GM18870 (cell line): ENCODE data around the gene AP1M1.

Source experiments
- ATAC-seq: cut with Tn5 transposase; IDR thresholded peaks from one replicate; pipeline ENCODE4 v1.9.1; 2021; ENCODE audit warnings: moderate library complexity; ENCODE audit not compliant: unreplicated experiment

AP1M1 gene

DNA sequence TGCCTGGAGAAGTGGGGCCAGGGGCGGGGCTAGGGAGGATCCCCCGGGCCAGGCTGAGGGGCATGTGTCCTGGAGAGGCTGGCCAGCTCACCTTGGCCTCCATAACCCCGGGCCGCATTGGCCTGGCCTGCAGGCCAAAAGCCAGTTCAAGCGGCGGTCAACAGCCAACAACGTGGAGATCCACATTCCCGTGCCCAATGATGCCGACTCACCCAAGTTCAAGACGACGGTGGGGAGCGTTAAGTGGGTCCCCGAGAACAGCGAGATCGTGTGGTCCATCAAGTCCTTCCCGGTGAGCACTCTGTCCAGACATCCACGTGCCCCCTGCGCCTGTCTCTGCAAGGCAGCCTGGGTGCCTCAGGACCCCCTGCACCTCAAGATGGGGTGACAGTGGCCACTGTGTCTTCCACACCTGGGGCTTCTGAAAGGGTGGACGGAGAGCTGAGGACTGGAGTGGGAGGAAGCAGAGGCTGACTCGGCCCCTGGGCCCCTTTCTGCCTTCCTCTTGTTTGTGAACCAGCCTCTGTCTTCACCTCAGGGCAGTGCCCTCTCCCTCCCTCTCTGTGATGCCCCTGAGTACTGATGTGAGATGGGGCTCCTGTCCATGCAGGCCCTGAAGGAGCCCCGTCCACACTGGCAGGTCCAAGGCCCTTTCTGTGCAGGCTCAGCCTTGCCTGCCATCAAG lies 31.1 kb downstream of the AP1M1 start:
- ATAC-seq, result no peak

DNA sequence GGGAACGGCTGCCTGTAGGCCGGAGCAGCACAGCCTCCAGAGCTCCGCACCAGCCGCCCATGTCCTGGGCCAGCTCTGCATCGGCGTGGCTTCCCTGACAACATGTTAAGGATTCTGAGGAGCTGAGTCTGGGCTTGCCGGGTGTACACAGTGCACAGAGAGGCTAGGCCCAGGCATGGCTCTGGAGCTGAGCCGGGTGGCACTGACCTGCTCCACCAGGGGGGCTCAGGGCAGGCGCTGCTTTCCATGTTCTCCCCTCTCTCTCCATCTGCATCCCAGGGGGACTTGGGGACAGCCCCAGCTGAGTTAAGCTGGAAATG lies 31.6 kb downstream of the AP1M1 start:
- no peak for ATAC-seq

DNA sequence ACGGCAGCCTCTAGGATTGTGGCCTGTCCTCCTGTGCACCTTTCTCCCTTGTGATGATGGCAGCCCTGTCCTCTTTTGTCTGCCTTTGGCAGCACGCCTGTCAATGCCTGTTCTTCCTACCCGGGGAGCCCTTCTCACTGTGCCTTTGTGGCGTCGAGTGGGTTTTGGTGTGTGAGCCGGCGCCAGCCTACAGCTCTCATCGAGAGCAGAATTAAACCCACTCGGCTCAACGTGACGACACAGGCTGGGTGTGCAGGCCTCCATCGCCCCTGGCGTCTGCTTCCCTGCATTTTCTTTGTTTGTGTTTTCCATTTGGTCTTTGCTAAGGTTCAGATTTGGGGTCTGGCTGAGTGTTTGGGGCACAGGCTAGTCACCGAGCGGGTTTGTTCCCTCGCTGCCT lies 34.4 kb downstream of the AP1M1 start:
- no peak for ATAC-seq

DNA sequence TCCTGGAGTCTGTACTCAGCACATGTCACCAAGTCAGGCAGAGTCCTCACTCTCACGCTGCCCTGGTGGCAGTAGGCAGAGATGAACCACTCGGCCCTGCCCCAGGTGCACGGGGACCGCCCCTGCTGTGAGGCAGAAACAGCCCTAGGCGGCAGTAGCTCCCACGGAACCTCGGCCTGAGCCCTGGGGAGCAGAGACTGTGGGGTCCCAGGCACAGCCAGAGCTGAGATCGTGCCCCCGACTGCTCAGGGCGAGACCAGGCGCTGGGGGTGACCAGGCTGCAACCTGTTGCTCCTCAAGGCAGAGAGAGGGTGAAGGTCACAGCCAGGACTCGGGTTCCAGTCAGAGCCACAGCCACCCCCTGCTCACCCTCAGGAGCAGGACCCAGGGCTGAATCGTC lies 34.9 kb downstream of the AP1M1 start:
- no peak for ATAC-seq

DNA sequence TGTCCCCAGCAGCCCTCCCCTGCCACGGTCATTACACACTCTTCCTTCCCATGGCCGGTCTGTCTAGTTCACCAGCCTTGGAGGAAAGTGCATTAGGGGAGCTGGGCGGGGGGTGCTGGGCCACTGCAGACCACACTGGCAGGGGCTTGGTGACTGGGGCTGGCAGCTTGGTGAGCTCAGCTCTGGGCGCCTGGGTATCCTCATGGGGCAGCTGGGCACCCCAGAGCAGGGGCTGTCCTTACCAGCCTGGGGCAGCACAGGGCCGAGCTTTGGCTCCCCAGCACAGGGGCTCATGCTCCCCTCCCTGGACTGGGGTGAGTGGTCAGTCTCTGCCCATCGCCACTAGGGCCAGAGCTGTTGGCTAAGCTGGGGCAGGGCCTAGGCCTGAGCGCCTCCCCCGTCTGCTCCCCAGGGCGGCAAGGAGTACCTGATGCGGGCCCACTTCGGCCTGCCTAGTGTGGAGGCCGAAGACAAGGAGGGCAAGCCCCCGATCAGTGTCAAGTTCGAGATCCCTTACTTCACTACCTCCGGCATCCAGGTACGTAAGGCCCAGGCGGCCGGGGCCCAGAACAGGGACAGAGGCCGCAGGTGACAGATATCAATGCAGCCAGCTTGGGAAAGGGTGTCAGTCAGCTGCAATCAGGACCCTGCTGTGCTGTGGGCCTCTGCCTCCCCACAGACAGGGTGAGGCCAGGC lies 35.5 kb downstream of the AP1M1 start:
- ATAC-seq, result no peak

DNA sequence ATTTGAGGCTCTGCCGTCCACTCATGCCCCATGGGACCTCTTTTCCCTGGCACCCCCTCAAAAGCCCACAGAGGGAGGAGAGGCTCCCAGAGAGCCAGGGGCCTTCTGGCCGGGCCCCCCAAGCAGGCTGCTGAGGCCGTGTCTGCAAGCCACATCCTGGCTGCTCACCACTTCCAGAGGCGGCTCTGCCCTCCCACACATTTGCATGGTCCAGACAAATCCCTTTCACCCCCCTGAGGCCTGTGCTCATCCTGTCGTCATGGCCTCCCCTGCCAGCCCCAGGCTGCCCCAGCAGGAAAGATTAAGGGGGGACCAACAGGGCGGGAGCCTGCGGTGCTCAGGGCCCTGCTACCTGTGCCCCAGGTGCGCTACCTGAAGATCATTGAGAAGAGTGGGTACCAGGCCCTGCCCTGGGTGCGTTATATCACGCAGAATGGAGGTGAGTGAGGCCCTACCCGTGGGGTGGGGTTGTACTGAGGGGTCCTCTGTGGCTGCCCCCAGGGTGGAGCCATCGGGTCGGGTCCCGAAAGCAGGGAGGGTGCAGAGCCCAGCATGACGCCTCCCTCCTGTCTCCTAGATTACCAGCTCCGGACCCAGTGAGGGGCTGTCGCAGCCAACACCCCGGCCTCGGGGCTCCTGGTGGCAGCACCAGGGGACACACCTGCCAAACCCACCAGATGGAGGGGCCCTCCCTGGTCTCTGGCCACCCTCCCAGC lies 36.3 kb downstream of the AP1M1 start:
- ATAC-seq, result no peak

DNA sequence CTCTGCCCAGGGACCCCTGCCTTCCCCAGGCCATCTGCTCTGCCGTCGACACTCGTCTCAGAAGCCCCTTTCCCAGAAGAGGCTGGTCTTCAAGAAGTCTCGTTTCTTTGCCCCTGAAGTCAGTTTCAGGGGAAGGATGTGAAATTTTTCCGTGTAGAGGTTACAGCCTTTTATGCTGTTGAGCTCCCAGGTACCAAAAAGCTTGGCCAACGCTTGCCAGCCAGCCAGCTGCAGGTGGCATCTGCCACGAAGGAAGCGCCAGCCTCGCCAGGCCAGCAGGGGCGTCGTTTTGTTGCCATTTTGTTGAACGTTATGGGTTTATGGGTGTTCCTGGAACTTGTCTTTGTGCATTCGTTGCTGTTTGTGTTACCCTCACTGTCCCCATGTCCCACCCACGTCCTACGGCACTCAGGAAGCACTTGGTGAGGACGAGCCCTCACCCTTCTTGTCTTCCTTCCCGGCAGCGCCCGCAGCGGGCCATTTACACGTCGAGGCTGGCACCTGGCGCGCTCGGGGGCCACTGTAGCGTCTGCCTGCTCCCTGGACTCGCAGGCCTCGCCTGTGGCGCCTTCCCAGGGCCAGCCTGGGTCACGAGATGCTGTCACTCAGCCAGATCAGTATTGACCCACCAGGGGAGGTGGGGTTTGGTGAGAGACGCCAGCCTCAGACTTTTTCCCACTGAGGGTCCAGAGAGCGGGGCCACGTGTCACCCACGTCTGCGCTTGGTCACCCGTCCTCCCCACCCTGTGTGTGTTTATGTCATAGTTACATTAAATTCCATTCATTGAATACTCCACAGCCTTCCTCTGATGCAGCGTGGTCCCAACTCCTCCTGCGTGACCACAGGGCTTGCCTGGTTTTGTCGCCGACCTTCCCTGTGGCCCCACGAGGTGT lies 37.1 kb downstream of the AP1M1 start:
- no peak for ATAC-seq

DNA sequence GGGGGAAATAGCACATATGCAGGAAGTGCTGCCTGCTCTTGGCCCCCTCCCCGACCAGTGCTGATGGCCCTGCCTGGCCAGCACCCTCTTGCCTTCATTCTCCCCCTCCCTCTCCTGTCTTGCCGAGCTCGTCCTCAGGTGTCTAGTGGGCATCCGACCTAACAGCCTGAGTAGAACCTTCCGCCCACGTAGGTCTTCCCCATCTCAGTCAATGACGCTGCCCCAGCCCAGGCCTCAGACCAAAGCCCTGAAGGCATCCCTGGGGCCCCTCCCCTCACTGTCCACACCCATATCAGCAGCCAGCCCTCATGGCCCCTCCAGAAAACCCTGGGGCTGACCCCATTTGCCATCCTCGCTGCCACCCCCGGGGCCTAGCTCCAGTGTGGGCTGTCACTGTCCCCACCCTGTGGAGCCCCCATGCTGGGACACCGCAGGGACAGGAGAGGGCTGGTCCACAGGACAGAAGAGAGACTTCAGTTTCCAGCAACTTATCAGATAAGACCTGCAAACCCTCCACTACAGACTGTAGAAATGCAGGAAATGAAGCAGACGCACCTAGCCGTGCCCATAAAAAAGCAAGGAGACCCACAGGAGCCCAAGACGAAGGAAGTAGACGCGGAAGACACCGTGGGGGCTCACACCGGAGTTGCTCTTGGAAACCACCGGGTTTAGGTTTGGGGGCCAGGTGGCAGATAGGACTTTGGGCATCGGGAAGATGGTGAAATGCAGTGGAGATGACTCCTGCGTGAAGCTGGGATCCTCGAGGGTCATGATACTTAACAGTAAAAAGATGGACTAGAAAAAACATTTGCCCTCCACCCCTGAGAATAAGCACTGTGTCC lies 38.3 kb downstream of the AP1M1 start:
- no peak for ATAC-seq

DNA sequence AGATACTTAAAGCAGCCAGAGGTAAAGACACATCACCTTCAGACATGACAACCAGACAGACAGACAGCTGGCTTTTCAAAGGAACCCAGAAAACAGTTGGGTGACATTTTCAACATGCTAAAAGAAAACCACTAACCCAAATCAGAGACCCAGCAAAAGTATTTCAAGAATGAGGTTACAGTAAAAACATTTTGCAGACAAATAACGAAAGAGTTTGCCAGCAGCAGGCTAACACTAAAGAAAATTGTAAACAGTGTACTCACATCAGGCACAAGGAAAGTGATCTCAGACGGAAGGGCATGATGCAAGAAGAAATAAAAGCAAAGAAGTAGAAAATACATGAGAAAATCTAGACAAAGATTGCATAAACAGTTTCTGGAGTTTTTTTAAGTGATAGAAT lies 46.4 kb downstream of the AP1M1 start:
- ATAC-seq, result no peak

DNA sequence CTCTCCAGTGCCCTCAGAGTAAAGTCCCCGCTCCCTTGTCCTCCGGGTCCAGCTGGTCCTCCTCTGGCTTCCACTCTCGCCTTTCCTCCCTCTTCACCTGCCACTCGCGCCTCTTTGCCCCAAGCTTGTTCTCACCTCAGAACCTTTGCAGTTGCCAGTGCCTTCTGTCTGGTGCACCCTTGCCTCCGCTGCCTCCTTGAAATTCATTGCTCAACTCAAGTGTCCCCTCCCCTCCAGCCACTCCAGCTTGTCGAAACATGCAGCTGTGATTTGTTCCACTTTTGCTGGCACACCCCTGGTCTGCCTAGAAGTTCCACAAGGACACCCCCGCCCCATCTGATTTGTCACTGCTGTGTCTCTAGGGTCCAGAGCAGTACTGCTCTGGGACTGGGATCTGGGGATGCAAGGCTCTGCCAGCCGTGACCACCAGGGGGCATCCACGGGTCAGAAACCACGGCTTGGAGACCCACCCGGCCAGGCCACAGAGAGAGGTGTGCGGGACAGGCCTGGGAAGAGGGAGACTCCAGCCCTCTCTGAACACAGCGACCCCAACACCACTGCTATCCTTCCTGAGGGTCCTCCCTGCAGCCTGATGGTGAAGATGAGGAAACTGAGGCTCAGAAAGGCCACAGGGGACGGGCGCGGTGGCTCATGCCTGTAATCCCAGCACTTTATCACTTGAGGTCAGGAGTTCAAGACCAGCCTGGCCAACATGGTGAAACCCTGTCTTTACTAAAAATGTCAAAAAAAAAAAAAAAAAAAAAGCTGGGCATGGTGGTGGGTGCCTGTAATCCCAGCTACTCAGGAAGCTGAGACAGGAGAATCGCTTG lies 49.9 kb downstream of the AP1M1 start:
- no peak for ATAC-seq

DNA sequence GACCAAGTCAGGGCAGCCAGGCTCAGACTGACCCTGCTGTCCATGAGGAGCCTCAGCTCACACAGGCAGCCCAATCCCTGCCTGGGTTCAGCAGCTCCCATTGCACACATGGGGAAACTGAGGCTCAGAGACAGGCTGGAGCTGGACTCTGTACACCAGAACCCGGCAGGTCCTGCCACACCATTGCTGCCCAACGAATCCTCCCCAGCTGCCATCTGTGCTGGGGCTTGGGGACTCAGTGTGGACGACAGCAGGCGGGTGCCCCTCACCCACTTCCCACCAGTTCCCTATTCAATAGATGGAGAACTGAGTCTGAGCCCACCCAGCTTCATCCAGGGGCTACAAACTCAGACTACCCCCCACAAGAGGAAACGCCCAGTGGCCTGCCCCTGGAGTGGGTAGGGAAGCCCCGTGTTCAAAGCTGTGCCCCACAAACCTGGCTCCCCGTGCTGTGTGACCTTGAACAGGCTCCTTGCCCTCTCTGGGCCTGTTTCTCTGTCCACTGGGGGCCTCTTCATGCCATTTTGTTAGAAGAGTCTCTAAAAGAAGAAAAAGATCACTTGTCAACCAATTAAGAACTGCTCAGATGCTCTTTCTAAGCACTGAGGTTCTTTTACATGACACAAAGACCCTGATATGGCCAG lies 50.8 kb downstream of the AP1M1 start:
- no peak for ATAC-seq

DNA sequence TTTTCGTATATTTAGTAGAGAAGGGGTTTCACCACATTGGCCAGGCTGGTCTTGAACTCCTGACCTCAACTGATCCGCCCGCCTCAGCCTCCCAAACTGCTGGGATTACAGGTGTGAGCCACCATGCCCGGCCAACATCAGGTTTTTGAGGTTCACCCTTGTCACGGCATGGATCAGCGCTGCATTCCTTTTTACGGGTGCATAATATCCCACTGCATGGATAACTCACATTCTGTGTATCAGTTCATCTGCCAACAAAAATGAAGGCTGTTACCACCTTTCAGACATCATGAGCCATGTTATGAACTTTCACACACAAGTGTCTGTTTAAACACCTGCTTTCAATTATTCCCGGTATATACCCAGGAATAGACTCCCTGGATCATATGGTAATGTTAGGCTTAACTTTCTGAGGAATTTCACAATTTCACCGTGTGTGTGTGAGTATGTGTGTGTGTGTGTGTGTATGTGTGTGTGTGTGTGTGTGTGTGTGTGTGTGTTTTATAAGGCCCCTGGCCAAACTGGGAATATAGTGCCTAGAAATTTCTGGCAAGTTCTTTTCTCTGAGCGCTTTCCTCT lies 52.2 kb downstream of the AP1M1 start:
- ATAC-seq, result no peak

DNA sequence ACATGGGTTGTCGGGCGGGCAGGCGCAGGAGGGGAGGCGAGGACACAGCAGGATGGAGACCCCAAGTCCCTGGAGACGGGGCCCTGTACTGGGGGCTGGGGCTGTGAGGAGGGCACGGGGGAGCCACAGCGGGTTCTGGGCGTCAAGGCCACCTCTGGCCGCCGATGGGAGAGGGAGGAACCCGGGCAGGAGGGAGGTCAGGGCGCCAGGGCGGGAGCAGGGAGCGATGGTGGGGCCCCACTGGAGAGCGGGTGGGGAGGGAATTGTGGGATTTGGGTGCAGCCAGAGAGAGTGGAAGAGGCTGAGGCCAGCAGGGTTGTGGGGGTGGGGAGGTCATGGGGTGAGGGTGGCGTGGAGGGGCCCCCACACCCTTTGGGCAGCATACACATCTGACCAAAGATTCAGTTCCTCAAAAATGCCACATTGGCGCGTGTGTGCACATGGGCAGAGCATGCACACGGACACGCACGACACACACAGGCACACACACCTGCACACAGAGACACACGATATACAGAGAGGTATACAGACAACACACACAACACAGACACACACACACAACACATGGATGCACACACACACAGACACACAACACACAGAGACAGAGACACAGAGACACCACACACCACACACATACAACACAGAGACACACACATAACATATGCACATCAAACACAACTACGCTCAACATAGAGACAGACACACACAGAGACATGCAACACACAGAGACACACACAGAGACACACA lies 54.9 kb downstream of the AP1M1 start:
- no peak for ATAC-seq

DNA sequence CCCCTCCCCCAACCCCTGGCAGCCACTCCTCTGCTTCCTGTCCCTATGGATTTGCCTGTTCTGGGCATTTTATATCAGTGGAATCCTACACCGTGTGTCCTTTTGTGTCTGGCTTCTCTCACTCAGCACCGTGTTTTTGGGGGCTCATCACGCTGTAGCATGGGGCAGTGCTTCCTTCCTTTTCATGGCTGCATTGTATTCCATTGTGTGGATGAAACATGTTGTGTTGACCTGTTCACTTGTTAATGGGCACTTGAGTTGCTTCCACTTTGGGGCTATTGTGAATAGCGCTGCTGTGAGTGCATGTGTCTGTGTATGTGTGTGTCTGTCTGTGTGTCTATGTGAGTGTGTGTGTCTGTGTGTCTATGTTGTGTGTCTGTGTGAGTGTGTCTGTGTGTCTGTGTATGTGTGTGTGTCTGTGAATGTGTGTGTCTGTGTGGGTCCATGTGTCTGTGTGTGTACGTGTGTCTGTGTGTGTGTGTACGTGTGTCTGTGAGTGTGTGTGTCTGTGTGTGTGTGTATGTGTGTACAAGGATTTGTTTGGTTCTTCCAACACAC lies 57.2 kb downstream of the AP1M1 start:
- no peak for ATAC-seq

DNA sequence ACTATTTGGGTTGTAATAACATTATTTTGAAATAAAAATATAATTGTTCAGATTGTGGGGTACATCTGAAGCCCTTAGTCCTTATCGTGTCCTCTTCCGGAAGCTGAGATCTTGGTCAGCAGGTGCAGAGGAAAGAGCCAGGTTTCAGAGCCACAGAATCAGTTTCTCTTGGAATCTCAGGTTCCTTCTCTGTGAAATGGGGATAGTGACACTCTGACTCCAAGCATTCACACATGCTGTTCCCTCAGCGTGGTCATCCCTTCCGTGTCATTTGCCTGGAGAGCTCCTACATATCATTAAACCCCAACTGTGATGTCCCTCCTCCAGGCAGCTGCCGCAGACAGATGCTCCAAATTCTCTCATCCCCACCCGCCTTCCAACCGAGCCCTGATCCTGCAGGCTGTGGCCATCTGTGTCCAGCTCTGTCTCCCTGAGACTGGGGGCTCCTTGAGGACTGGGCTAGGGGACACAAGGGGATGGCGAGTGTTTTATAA lies 59.8 kb downstream of the AP1M1 start:
- no peak for ATAC-seq

DNA sequence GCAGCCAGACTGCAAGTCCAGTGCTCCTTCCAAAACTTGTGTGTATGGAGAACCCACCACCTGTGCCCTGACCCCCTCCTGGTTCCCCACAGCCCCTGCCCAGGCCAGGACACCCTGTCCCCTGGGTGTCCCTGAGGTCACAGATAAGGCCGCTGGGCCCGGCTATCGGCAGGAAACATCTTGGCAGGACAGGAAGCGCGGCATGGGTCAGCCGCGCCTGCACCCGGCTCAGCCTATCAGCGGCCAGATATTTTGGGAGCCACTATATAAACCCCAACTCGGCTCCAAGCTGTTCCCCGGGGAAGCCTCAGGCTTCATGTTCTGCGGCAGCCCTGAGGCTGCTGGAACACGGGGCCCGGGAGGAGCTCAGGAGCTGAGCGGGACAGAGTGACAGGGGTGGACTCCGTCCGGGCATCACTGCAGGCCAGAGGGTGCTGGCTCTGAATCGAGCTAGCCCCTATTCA lies 60.8 kb downstream of the AP1M1 start:
- ATAC-seq, result no peak

DNA sequence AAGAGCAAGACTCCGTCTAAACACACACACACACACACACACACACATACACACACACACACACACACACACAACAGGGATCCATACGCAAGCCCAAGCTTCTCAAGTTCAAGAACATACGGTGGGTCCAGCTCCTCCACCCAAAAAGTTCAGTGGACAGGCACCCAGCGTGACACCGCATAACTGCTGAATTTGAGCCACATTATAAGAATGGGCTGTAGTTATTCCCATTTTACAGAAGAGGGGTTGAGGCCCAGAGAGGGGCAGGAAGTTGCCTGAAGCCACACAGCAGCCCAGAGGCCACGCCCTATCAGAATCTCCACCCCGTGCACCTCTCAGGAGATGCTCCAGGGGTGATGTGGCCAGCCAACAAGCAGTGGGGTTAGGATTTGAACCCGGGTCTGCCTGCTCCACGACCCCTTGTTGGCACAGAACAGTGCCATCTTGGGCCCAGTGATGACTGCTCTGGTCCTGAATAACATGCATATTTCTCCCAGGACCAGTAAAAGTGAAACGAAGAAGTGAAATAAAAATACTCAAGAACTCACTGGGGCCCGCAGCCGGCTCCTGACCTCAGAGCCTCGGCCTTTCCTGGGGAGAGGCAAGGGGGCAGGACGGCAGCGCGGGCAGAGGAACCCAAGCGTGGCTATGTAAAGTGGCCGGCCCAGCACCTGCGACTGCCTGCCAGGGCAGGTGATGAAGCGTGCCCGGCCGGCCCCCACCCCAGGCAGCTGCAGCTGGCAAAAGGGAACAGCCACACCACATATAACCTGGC lies 61.9 kb downstream of the AP1M1 start:
- ATAC-seq, result no peak
